H54 (cell line): ENCODE results near the gene LYPD4.

Experiments
- DNase-seq: peaks from one replicate; pipeline ENCODE4 v3.0.0; 2011; ENCODE audit warnings: low spot score, mixed read lengths; ENCODE audit not compliant: insufficient read length
- FAIRE-seq: peaks from 3 replicates; lab custom pipeline; 2011; peaks lifted over from hg19 to GRCh38; lab: Jason Lieb, UNC
- POLR2A ChIP-seq: IDR thresholded peaks from 2 replicates; pipeline ENCODE4 v1.6.1; 2011; ENCODE audit warnings: low read depth, mild to moderate bottlenecking, low read length

Gene LYPD4

GRCh38 chr19:41851456-41851855 lies 7.0 kb upstream of the LYPD4 start:
- no peak for DNase-seq
- no peak for FAIRE-seq
- TF ChIP-seq POLR2A, result no peak

- FAIRE-seq, result no peak
- TF ChIP-seq POLR2A, result no peak
- no peak for DNase-seq
Measured at GRCh38 chr19:41850381-41850780, 5.9 kb upstream of the LYPD4 start.

DNA sequence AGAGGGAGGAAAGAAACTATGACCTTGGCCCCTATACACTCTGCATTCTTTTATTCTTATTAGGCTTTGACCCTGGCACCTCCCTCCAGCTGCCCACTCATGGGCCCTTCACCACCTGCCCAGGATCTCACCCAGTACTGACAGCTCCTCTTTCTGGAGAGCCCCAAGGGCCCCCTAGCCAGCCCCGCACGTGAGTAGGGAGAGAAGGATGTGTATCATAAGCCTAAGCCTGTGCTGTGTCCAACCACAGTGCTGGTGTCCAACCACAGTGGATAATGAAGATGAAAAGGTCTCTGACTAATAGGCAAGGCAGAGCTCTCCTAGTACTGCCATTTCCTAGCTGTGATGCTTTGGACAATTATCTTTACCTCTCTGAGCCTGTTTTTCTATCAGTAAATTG lies 4.6 kb upstream of the LYPD4 start:
- TF ChIP-seq POLR2A, result no peak
- DNase-seq (no peak), FAIRE-seq (no peak)

DNA sequence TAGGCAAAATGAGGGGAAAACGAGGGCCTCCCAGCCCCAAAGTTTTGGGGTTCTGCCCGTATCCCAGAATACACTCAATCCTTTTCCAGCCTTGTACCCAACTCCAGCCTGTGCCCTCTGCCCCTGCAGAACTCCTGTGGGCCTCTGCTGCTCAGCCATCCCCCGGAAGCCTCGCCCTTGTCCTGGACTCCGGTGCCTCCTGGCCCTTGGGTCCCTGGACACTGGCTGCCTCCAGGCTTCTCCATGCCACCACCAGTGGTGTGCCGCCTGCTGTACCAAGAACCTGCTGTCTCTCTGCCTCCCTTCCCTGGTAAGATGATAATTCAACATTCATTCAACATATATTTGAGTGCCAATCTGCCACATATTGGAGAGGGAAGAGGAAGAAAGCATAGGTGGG lies 4.2 kb upstream of the LYPD4 start:
- no peak for FAIRE-seq
- no peak for DNase-seq
- TF ChIP-seq POLR2A, result no peak

DNA sequence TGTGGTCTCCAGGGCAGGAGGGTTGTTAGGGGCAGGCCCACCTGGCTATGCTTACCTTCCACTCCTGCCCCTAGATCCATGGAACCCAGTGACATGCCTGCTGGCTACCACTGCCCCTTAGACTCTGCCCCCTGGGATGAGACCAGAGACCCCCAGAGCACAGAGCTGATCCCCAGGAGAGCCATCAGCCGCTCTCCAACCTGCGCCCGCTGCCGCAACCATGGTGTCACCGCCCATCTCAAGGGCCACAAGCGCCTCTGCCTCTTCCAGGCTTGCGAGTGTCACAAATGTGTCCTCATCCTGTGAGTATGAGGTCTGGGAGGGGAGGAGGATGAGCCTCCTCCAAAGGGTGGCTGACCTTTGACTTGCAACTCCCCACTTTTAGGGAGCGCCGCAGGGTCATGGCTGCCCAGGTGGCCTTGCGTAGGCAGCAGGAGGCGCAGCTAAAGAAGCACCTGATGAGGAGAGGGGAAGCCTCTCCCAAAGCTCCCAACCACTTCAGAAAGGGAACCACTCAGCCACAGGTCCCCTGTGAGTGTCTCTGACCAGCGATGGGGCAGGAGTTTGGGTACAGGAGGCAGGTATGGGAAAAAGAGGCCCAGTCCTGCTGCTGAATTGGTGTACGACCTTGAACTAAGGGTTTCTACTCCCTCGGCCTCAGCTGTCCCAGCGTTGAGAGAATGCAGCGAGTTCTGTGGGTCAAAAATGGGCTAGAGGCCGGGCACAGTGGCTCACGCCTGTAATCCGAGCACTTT lies 3.0 kb upstream of the LYPD4 start:
- FAIRE-seq, result no peak
- TF ChIP-seq POLR2A, result no peak
- DNase-seq, result no peak

DNA sequence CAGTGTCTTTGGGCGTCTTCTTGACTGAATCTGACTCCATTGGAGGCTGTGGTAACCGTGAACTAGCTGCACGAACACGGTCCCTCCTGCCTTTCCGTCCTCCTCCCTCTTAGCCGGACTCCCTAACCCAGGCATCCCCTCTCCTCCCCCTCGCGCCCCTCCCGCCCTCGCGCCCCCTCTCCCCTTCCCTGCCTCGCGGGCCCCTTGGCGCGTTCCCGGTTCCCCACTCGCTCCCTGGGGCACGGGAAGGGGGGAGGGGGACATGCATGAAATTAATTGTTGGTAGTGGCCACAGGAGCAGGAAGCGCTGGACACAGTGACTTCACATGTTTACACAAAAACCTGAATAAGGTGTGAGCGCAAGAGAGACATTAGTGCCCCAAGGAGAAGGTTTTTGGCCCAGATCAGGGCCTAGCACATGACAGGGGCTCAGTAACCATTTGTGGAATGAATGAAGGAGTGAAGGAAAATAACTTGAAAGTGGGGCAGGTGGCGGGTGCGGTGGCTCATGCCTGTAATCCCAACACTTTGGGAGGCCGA lies 638 bp upstream of the LYPD4 start:
- FAIRE-seq (no peak), DNase-seq (no peak)
- no peak for TF ChIP-seq POLR2A

DNA sequence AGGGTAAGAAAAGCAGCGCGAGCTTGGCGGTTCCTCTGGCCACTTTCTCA lies 343 bp upstream of the LYPD4 start, which contains the start of gene DMRTC2:
Gene DMRTC2, plus strand, starts transcription at position 42 of the 50 bp plus-strand sequence. CDS start 2,387 bp downstream, outside the sequence.
- FAIRE-seq (no peak), DNase-seq (no peak)
- TF ChIP-seq POLR2A, result no peak

- DNase-seq, result no peak
- TF ChIP-seq POLR2A, result no peak
- no peak for FAIRE-seq
Measured at GRCh38 chr19:41843371-41843770, 1.1 kb downstream of the LYPD4 start.

DNA sequence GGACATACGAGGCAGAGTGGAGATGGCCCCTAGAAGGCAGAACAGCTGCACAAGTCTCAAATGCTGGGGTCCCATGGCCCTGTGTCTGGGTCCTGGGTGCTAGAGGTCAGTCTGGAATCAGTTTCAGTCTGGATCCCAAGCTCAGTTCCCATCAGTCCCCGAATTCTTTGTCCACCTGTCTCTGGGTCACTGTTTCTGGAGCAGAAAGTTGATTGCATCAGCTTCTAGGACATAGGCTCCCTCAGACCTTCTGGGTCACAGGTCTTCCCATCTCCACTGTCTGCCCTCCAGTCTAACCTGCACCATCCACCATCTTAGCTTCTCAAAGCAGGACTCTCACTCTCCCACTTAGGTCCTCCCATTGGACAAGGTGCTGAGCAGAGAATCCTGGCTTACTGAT lies 5.3 kb downstream of the LYPD4 start:
- no peak for TF ChIP-seq POLR2A
- DNase-seq, result no peak
- FAIRE-seq, result no peak

GRCh38 chr19:41837981-41838708 lies 6.3 kb downstream of the LYPD4 start:
- no peak for TF ChIP-seq POLR2A
- FAIRE-seq, result no peak
- DNase-seq, result no peak

DNA sequence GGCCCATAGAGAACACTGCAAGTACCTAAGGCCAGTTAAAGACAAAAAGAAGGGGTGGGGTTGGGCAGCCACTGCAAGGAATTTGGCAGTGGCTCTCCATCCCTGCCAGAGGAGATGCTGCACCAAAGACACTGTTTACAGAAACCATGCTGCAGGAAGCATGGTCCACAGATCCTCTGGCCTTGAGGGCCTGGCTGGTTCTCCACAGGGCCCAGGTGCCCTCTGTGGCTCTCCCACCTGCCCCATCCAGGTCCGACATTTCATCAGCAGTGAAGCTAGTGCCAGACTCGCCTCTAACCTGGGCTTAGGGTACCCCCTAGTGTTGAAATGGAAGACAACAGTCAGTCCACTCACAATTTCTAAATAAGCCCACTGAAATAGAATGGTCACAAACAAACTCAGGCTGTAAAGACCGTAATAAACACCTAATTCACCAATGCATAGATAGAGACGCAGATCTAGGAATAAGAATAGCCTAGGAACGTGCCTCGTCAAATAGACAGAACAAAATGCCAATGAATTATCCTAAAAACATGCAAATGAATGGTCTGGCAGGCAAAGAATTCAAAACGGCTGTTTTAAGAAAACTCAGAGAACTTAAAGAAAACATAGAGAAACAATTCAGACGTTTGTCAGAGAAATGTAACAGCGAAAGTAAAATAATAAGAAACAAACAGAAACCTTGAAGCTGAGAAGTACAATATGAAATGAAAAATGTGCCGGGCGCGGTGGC lies 23.3 kb downstream of the LYPD4 start:
- peak; percentile 69 for DNase-seq
- no peak for TF ChIP-seq POLR2A
- peak; percentile 83 for FAIRE-seq

- no peak for DNase-seq
- no peak for FAIRE-seq
- TF ChIP-seq POLR2A, result no peak
Measured at GRCh38 chr19:41816761-41817160, 27.7 kb downstream of the LYPD4 start.

- TF ChIP-seq POLR2A, result no peak
- FAIRE-seq, result no peak
Measured at GRCh38 chr19:41815301-41815700, 29.2 kb downstream of the LYPD4 start.

DNA sequence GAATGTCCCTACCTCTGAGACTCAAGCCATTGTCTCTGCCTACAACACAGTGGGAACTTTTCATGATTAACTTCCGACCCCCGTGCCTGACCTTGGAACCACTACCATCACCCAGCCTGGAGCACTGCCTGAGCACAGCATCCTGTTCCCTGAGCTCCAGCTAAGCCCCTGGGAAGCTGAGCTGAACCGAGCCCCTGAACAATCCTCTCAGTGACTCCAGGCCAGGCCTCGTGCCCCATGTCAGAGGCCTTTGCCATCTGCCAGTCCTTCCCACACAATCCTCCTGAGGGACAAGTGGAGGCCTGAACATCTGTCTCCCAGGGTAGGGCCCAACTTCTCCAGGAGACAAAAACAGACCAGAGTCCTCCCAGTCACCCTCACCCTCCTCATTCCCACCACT lies 30.6 kb downstream of the LYPD4 start:
- TF ChIP-seq POLR2A, result no peak
- DNase-seq (no peak), FAIRE-seq (no peak)

More at GRCh38 chr19:41815301-41815700, 29.2 kb downstream of the LYPD4 start:
- DNase-seq, result no peak
